GM12874 (cell line): ENCODE data around the gene ATXN1.
A peak's percentile ranks its signal among the peaks of the same experiment; 100 is the strongest.

Experiments used
- CTCF ChIP-seq: IDR thresholded peaks from 2 replicates; pipeline ENCODE4 v1.5.1; 2011; ENCODE audit warnings: low read depth, mild to moderate bottlenecking, control low read depth, low read length, moderate library complexity; ENCODE audit not compliant: insufficient read depth

The ATXN1 gene

GRCh38 chr6:16764188-16764950 lies 3.1 kb upstream of the ATXN1 start:
- peak; percentile 28; the same call in 1 of the 2 replicates for TF ChIP-seq CTCF

DNA sequence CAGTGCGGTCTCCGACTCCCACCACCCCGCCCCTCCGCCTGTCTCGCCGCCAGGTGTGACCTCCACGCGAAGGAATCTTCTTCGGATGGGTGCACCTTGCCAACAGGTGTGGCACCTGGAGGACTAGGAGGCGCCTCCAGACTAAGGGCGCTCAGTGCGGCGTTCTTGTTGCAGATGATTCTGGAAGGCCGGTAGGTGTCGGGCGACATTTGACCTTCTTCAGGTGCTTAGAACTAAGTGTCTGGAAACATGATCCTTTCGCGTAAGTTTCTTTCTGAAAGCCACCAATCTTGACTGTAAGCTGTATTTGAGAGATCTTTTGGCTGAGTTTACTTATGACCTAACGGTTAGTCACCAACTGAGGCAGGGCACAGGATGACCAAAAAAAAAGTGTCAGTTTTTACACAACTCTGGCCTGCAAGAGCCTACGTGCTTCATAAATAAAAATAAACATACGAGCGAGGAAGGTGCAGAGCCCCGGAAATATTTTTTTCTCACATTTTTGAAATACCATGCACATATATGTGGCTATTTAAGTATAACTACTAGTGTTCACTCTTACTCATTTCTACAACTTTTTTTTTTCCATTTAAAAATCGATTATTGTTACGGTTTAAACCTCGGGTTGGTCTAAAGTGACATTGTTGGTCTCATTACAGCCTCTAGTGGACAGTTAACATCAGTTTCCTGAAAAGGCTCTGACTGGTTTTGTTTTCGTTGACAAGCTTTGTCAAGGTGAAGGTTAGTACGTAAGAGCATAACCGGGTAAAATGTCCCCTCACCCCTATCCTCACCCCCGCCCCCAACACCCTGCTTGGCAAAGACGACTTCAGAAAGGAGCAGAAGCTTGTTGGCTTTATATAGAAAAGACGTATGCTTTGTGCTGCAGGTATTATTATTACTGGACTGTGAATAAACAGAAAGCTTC lies 1.6 kb upstream of the ATXN1 start:
- peak; percentile 73 for TF ChIP-seq CTCF

DNA sequence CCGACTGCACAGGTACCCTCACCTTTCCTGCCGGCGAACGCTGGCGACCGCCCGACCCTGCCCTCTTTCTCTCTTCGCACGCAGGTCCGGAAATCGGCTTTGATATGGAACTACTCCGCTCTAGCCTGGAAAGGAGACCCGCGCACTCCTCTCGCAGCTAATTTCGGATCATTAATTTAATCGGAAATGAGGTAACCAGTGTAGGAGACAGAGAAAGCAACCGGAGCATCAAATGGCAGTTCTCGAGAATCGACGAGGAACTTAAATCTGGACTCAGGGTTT lies 949 bp upstream of the ATXN1 start:
- no peak for TF ChIP-seq CTCF

- peak; percentile 49 for TF ChIP-seq CTCF
These were observed 409 bp upstream of the ATXN1 start for GRCh38 chr6:16761471-16762267.

- 0 out of 2 replicates have a peak, but pooled peaks have one; percentile 9 for TF ChIP-seq CTCF
These were observed 1.4 kb downstream of the ATXN1 start for GRCh38 chr6:16759646-16760515.

GRCh38 chr6:16759181-16759645 lies 2.0 kb downstream of the ATXN1 start:
- no peak for TF ChIP-seq CTCF
